Measurements from ENCODE around the gene REM1. TPM values are rescaled to one million over a fixed set of nuclear protein-coding genes. Genes with fewer than 3 reads are reported as not detected.

Gene REM1
- total and polyA plus RNA-seq, 2 of the 13 experiments (the other 11 are each of a cell fraction or from before 2014, with no cell fraction given), result not detected

GRCh38 chr20:31476643-31477215 is 1.6 kb downstream of the REM1 start:
- no peak overlapping the region for H3K9ac ChIP-seq (ENCODE audit: insufficient read depth, low read depth, low read length)
- 17% methylated on average over 6 of the region's 6 CpGs for WGBS (ENCODE audit: low lambda C conversion rate)
- peaks cover 7 to 58% of the 10 kb centered on the region in 2 experiments; a peak in 3 of 5 replicates for H3K27me3 ChIP-seq (ENCODE audit: control insufficient read depth in 1 of 2, insufficient read depth in 2 of 2, low read length in 2 of 2)
- ATAC-seq (no peak; the same call in 2 of the 3 replicates), FAIRE-seq (no peak), DNase-seq (ENCODE audit: low spot score) (no peak)
- BruUV-seq (replicated peaks), result no TSS peak
- in situ Hi-C loops (cut with HindIII; ENCODE audit: extremely low pct_ligation_motif_present, low pct_unique_long_range_greater_than_20kb), result loop anchor here (10.0 kb wide), 1 partner anchor 58 kb away; no protein-coding TSS in a partner anchor
- ChIA-PET POLR2A (no interaction called here), CTCF (ENCODE audit: low intra/inter-chr PET ratio, low total read pairs) (no interaction called here)
- no peaks in the 10 kb centered on the region for H3K9me3 ChIP-seq (ENCODE audit: low read length)
- no peak overlapping the region for H3K27ac ChIP-seq (ENCODE audit: extremely low read length, insufficient read depth, low read length)
- intact Hi-C loops (cut with micrococcal nuclease; ENCODE audit: unreplicated experiment), result no loop called here
- TF ChIP-seq ARNT (IDR thresholded peaks at IDR 0.05) (no peak), CBX5 (CRISPR knock-in tag; IDR thresholded peaks at IDR 0.05; ENCODE audit: borderline replicate concordance) (no peak), ZNF180 (CRISPR knock-in tag; IDR thresholded peaks at IDR 0.05; ENCODE audit: borderline replicate concordance, low read depth) (no peak), ZNF296 (CRISPR knock-in tag; conservative IDR thresholded peaks at IDR 0.05) (no peak), PHF20 (CRISPR knock-in tag; IDR thresholded peaks at IDR 0.05) (no peak), ZNF788 (CRISPR knock-in tag; IDR thresholded peaks at IDR 0.05; ENCODE audit: borderline replicate concordance) (no peak), ZNF740 (CRISPR knock-in tag; IDR thresholded peaks at IDR 0.05) (no peak), SP1 (IDR thresholded peaks at IDR 0.05) (no peak), SP1 (CRISPR knock-in tag; IDR thresholded peaks at IDR 0.05) (no peak), THYN1 (CRISPR knock-in tag; IDR thresholded peaks at IDR 0.05; ENCODE audit: borderline replicate concordance, low read depth) (no peak), PBX2 (CRISPR knock-in tag; IDR thresholded peaks at IDR 0.05) (no peak), AGO2 (optimal IDR thresholded peaks at IDR 0.05; ENCODE audit: low read depth, low read length) (no peak), ZFP90 (CRISPR knock-in tag; IDR thresholded peaks at IDR 0.05; ENCODE audit: borderline replicate concordance) (no peak), ONECUT2 (CRISPR knock-in tag; IDR thresholded peaks at IDR 0.05) (no peak)
- H3K4me1 ChIP-seq (ENCODE audit: insufficient read depth, low read length), result no peaks in the 10 kb centered on the region
- no peaks in the 10 kb centered on the region for H3K79me2 ChIP-seq (ENCODE audit: insufficient read depth, low read length)
- H3K36me3 ChIP-seq (replicated peaks in 1 of 2; ENCODE audit: control insufficient read depth in 1 of 2, insufficient read depth in 2 of 2, low read length in 2 of 2), result no peaks in the 10 kb centered on the region
- no peaks in the 10 kb centered on the region for H4K20me1 ChIP-seq (ENCODE audit: insufficient read depth, low read length)
- no peak overlapping the region for H3K4me2 ChIP-seq (ENCODE audit: low read depth, low read length)
- H2AFZ ChIP-seq (ENCODE audit: low read length), result no peak overlapping the region
- H3K4me3 ChIP-seq (replicated peaks in 1 of 3; ENCODE audit: insufficient read depth in 1 of 3, low read depth in 2 of 3, low read length in 3 of 3), result no peak overlapping the region

Measured in HepG2 (cell line).